Testis (tissue), 2 donors: ENCODE results near the gene TREX2.

ENCODE experiments used
- CTCF ChIP-seq, 3 experiments: fragments of 450-650 bp in 2 of 3; fragments of 200-600 bp in 1 of 3; sonication (generic) in 1 of 3; IDR thresholded peaks; one replicate each; pipeline ENCODE4 v1.5.1; 2016 to 2019; ENCODE audit warnings: antibody characterized with exemption in 3 of 3, mild to moderate bottlenecking in 2 of 3, moderate library complexity in 1 of 3
- POLR2A ChIP-seq: fragments of 450-650 bp; IDR thresholded peaks from one replicate; pipeline ENCODE4 v1.6.1; 2017; ENCODE audit warnings: antibody characterized with exemption, mild to moderate bottlenecking, moderate library complexity

GRCh38 chrX:153446636-153446936 is 730 bp upstream of the TREX2 start:
- no peak for TF ChIP-seq CTCF (IDR thresholded peaks at IDR 0.05)
- TF ChIP-seq POLR2A, result no peak
